ENCODE data around the gene OSBPL6.

Gene OSBPL6

GRCh38 chr2:178448968-178449661, 254.8 kb downstream of the OSBPL6 start:
- no peak for TF ChIP-seq CTCF (IDR thresholded peaks at IDR 0.05; ENCODE audit: low read depth, low read length)
- DNase-seq (ENCODE audit: extremely low read depth, low read depth) = no peak

GRCh38 chr2:178449700-178450523, 255.6 kb downstream of the OSBPL6 start:
- TF ChIP-seq CTCF (IDR thresholded peaks at IDR 0.05; ENCODE audit: low read depth, low read length) = no peak
- DNase-seq (ENCODE audit: extremely low read depth, low read depth) = no peak

GRCh38 chr2:178450524-178450773, 256.1 kb downstream of the OSBPL6 start:
- no peak for DNase-seq (ENCODE audit: extremely low read depth, low read depth)

GRCh38 chr2:178450774-178451525, 256.6 kb downstream of the OSBPL6 start, which contains the start of the genes PJVK and PRKRA:
PJVK (plus strand) TSS chr2:178451378; CDS start chr2:178453410, 2,032 bp downstream.
PRKRA (minus strand) TSS chr2:178451175; CDS start chr2:178451030, 145 bp downstream.
- peak; percentile 96 for DNase-seq (ENCODE audit: extremely low read depth, low read depth)
- TF ChIP-seq CTCF (IDR thresholded peaks at IDR 0.05; ENCODE audit: low read depth, low read length) = no peak

More at GRCh38 chr2:178450524-178450773, 256.1 kb downstream of the OSBPL6 start:
- TF ChIP-seq CTCF (IDR thresholded peaks at IDR 0.05; ENCODE audit: low read depth, low read length) = no peak

GRCh38 chr2:178452334-178452733, 258.0 kb downstream of the OSBPL6 start:
- DNase-seq (ENCODE audit: extremely low read depth, low read depth) = no peak
- no peak for TF ChIP-seq CTCF (IDR thresholded peaks at IDR 0.05; ENCODE audit: low read depth, low read length)

Data from AG09319 (cell line).